Astrocyte (in vitro differentiated cells and primary cell): Measurements from ENCODE around the gene FUOM. TPM values are rescaled to one million over a fixed set of nuclear protein-coding genes. Genes with fewer than 3 reads are reported as not detected.
A peak's percentile ranks its signal among the peaks of the same experiment; 100 is the strongest.

Source experiments
- DNase-seq: peaks from one replicate; pipeline ENCODE4 v3.0.0-alpha.2; 2010; ENCODE audit warnings: low read depth
- FAIRE-seq: peaks from 2 replicates; lab custom pipeline; 2011; peaks lifted over from hg19 to GRCh38; lab: Jason Lieb, UNC
- H2AFZ ChIP-seq: 2 replicates; pipeline ENCODE4 v1.6.0; 2012; ENCODE audit warnings: low read depth, low read length, inconsistent platforms
- H3K27ac ChIP-seq: 2 replicates; pipeline ENCODE4 v1.5.1; 2011; ENCODE audit warnings: low read depth, low read length, inconsistent platforms
- H3K27me3 ChIP-seq: 2 replicates; pipeline ENCODE4 v1.6.0; 2011; ENCODE audit warnings: low read length, inconsistent platforms; ENCODE audit not compliant: insufficient read depth
- H3K36me3 ChIP-seq: 2 replicates; pipeline ENCODE4 v1.5.1; 2011; ENCODE audit warnings: low read length, inconsistent platforms; ENCODE audit not compliant: insufficient read depth
- H3K4me1 ChIP-seq: 2 replicates; pipeline ENCODE4 v1.5.1; 2011; ENCODE audit warnings: low read length, inconsistent platforms; ENCODE audit not compliant: insufficient read depth
- H3K4me2 ChIP-seq: 2 replicates; pipeline ENCODE4 v1.6.0; 2012; ENCODE audit warnings: low read length, inconsistent platforms
- H3K4me3 ChIP-seq: 2 replicates; pipeline ENCODE4 v1.5.1; 2011; ENCODE audit warnings: low read depth, mild to moderate bottlenecking, low read length, inconsistent platforms; ENCODE audit not compliant: insufficient read depth
- H3K79me2 ChIP-seq: 2 replicates; pipeline ENCODE4 v1.6.0; 2012; ENCODE audit warnings: mild to moderate bottlenecking, low read length, inconsistent platforms; ENCODE audit not compliant: insufficient read depth
- H3K9ac ChIP-seq: 2 replicates; pipeline ENCODE4 v1.6.0; 2012; ENCODE audit warnings: mild to moderate bottlenecking, low read length, inconsistent platforms
- H3K9me3 ChIP-seq: 2 replicates; pipeline ENCODE4 v1.5.1; 2012; ENCODE audit warnings: low read depth, mild to moderate bottlenecking, low read length, inconsistent platforms; ENCODE audit not compliant: insufficient read depth
- H4K20me1 ChIP-seq: 2 replicates; pipeline ENCODE4 v1.6.0; 2012; ENCODE audit warnings: low read length, inconsistent platforms; ENCODE audit not compliant: insufficient read depth
- H3K27ac Mint-ChIP-seq: one replicate; pipeline ENCODE4 v1.8.0; 2021; ENCODE audit warnings: mild to moderate bottlenecking, mixed read lengths; ENCODE audit not compliant: unreplicated experiment
- H3K27me3 Mint-ChIP-seq: one replicate; pipeline ENCODE4 v1.8.0; 2021; ENCODE audit warnings: low read depth, mixed read lengths; ENCODE audit not compliant: unreplicated experiment
- H3K36me3 Mint-ChIP-seq: one replicate; pipeline ENCODE4 v1.8.0; 2021; ENCODE audit warnings: low read depth, mixed read lengths; ENCODE audit not compliant: unreplicated experiment
- H3K4me1 Mint-ChIP-seq: one replicate; pipeline ENCODE4 v1.8.0; 2021; ENCODE audit warnings: low read depth, mixed read lengths; ENCODE audit not compliant: unreplicated experiment
- H3K4me3 Mint-ChIP-seq: one replicate; pipeline ENCODE4 v1.8.0; 2021; ENCODE audit warnings: mild to moderate bottlenecking, moderate library complexity, mixed read lengths; ENCODE audit not compliant: unreplicated experiment
- H3K9me3 Mint-ChIP-seq: one replicate; pipeline ENCODE4 v1.8.0; 2021; ENCODE audit warnings: mild to moderate bottlenecking, mixed read lengths; ENCODE audit not compliant: unreplicated experiment
- EZH2 ChIP-seq: IDR thresholded peaks from 2 replicates; pipeline ENCODE4 v1.6.1; 2012; ENCODE audit warnings: mild to moderate bottlenecking, low read length, inconsistent platforms; ENCODE audit not compliant: insufficient read depth
- total RNA-seq: library from RNA; stranded (reverse); gene quantifications from 2 replicates; pipeline ENCODE4 v1.2.1, GENCODE V29; 2021
- TF ChIP-seq, protein P1 (sequence below): IDR thresholded peaks from 2 replicates; pipeline ENCODE4 v1.5.1; 2011; ENCODE audit warnings: low read depth, mild to moderate bottlenecking, inconsistent platforms, low read length, moderate library complexity; ENCODE audit not compliant: insufficient read depth

Gene FUOM
- total RNA-seq, 1 donor from 2014 or later = 28.8 TPM

- Mint-ChIP-seq H3K9me3 (peaks cover 2% of the 10 kb centered on the region), H3K27ac (peak overlapping the region; percentile 13), H3K27me3 (peaks cover 10% of the 10 kb centered on the region), H3K4me3 (no peak overlapping the region), H3K36me3 (peaks cover 2% of the 10 kb centered on the region), H3K4me1 (peaks cover 8% of the 10 kb centered on the region)
- Histone ChIP-seq H2AFZ (no peak overlapping the region), H3K9ac (no peak overlapping the region), H3K36me3 (no peaks in the 10 kb centered on the region), H3K4me2 (no peak overlapping the region), H3K27ac (no peak overlapping the region), H3K4me3 (no peak overlapping the region), H3K79me2 (no peaks in the 10 kb centered on the region), H3K27me3 (peaks cover 12% of the 10 kb centered on the region), H3K4me1 (no peaks in the 10 kb centered on the region), H3K9me3 (no peaks in the 10 kb centered on the region), H4K20me1 (no peaks in the 10 kb centered on the region)
- no peak for DNase-seq
- no peak for FAIRE-seq
- TF ChIP-seq, protein P1, sequence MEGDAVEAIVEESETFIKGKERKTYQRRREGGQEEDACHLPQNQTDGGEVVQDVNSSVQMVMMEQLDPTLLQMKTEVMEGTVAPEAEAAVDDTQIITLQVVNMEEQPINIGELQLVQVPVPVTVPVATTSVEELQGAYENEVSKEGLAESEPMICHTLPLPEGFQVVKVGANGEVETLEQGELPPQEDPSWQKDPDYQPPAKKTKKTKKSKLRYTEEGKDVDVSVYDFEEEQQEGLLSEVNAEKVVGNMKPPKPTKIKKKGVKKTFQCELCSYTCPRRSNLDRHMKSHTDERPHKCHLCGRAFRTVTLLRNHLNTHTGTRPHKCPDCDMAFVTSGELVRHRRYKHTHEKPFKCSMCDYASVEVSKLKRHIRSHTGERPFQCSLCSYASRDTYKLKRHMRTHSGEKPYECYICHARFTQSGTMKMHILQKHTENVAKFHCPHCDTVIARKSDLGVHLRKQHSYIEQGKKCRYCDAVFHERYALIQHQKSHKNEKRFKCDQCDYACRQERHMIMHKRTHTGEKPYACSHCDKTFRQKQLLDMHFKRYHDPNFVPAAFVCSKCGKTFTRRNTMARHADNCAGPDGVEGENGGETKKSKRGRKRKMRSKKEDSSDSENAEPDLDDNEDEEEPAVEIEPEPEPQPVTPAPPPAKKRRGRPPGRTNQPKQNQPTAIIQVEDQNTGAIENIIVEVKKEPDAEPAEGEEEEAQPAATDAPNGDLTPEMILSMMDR = no peak
- TF ChIP-seq EZH2 = no peak
Measured at GRCh38 chr10:133341983-133342382, 15.8 kb downstream of the FUOM start.

GRCh38 chr10:133339708-133340380, 18.0 kb downstream of the FUOM start:
- no peaks in the 10 kb centered on the region for H3K9me3 ChIP-seq
- no peaks in the 10 kb centered on the region for H3K79me2 ChIP-seq
- H3K9ac ChIP-seq = no peak overlapping the region
- Mint-ChIP-seq H3K27me3 (peaks cover 11% of the 10 kb centered on the region), H3K4me1 (peaks cover 8% of the 10 kb centered on the region), H3K9me3 (no peaks in the 10 kb centered on the region), H3K27ac (no peak overlapping the region), H3K4me3 (no peak overlapping the region), H3K36me3 (peaks cover 2% of the 10 kb centered on the region)
- H3K36me3 ChIP-seq = no peaks in the 10 kb centered on the region
- peaks cover 20% of the 10 kb centered on the region for H3K27me3 ChIP-seq
- no peak overlapping the region for H2AFZ ChIP-seq
- peaks cover 10% of the 10 kb centered on the region for H3K4me1 ChIP-seq
- no peak overlapping the region for H3K4me2 ChIP-seq
- no peak overlapping the region for H3K27ac ChIP-seq
- TF ChIP-seq, protein P1 = no peak
- TF ChIP-seq EZH2 = no peak
- no peak overlapping the region for H3K4me3 ChIP-seq
- DNase-seq = no peak
- no peak for FAIRE-seq
- H4K20me1 ChIP-seq = no peaks in the 10 kb centered on the region
